Nucleus accumbens (tissue), 56 donors: ENCODE data around the gene BCL7C.

Experiments used
- DNase-seq, 56 donors: peaks; one replicate each; lab custom pipeline; 2025; lab: John Stamatoyannopoulos, UW

Gene BCL7C

GRCh38 chr16:30838876-30839471, 54.9 kb downstream of the BCL7C start:
- no peak for DNase-seq

GRCh38 chr16:30837904-30838303, 56.0 kb downstream of the BCL7C start:
- DNase-seq, result no peak
